HUDEP-2 (cell line): ENCODE data around the gene KRT35.
A peak's percentile ranks its signal among the peaks of the same experiment; 100 is the strongest.

Source experiments
- DNase-seq, 76 experiments: peaks; one replicate each; lab custom pipeline; 2025; ENCODE audit not compliant: unreplicated experiment in 76 of 76; lab: John Stamatoyannopoulos, UW

KRT35 gene

GRCh38 chr17:41490000-41490990, 9.3 kb upstream of the KRT35 start:
- DNase-seq = no peak

- DNase-seq = no peak
These were observed 8.6 kb upstream of the KRT35 start, which contains the start of gene KRT36 for GRCh38 chr17:41489531-41489930. KRT36 (minus strand) TSS chr17:41489910; CDS start chr17:41489864, 46 bp downstream.

GRCh38 chr17:41486809-41487530, 6.0 kb upstream of the KRT35 start:
- DNase-seq = peak in 55 of 76 experiments; percentile 5 to 72 (median 41)

GRCh38 chr17:41486316-41486715, 5.4 kb upstream of the KRT35 start:
- no peak for DNase-seq

- DNase-seq = no peak
These were observed 4.3 kb upstream of the KRT35 start for GRCh38 chr17:41484920-41485904.

- DNase-seq = peak in 7 of 76 experiments; percentile 7 to 33 (median 20)
These were observed 3.3 kb upstream of the KRT35 start for GRCh38 chr17:41483991-41484826.

- DNase-seq = no peak
These were observed 2.6 kb upstream of the KRT35 start for GRCh38 chr17:41483531-41483930.

GRCh38 chr17:41480581-41480980, 370 bp downstream of the KRT35 start:
- no peak for DNase-seq

- no peak for DNase-seq
These were observed 815 bp downstream of the KRT35 start for GRCh38 chr17:41480136-41480535.

GRCh38 chr17:41478237-41478636, 2.7 kb downstream of the KRT35 start:
- DNase-seq = no peak

- DNase-seq = no peak
These were observed 3.8 kb downstream of the KRT35 start for GRCh38 chr17:41476866-41477815.

GRCh38 chr17:41475421-41475820, 5.5 kb downstream of the KRT35 start:
- DNase-seq = no peak

- peak in 1 of 76 experiments; percentile 9 for DNase-seq
These were observed 6.1 kb downstream of the KRT35 start for GRCh38 chr17:41474863-41475262.

GRCh38 chr17:41468346-41468745, 12.6 kb downstream of the KRT35 start:
- no peak for DNase-seq

- DNase-seq = no peak
These were observed 13.4 kb downstream of the KRT35 start for GRCh38 chr17:41467561-41467960.

GRCh38 chr17:41466988-41467387, 14.0 kb downstream of the KRT35 start, which contains the start of gene KRT32:
KRT32 (minus strand) TSS chr17:41467386; CDS start chr17:41467325, 61 bp downstream.
- DNase-seq = no peak

GRCh38 chr17:41464682-41465081, 16.3 kb downstream of the KRT35 start:
- peak in 6 of 76 experiments; percentile 3 to 60 (median 14) for DNase-seq

GRCh38 chr17:41464173-41464572, 16.8 kb downstream of the KRT35 start:
- no peak for DNase-seq
